Stimulated activated CD4-positive, alpha-beta T cell treated with anti-CD3 and anti-CD28 coated beads, Interleukin-2, amount 100 ng/mL, for 24 hours (primary cell): ENCODE measurements around the gene ZFP92.

ENCODE experiments used
- DNase-seq, 2 donors: peaks; one replicate each; pipeline ENCODE4 v3.0.0-alpha.2; 2020

ZFP92 gene

GRCh38 chrX:153409414-153410101 is 1.7 kb upstream of the ZFP92 start:
- DNase-seq = no peak

GRCh38 chrX:153410373-153410772 is 899 bp upstream of the ZFP92 start:
- no peak for DNase-seq

- DNase-seq = no peak
Measured at GRCh38 chrX:153410888-153411254, 401 bp upstream of the ZFP92 start.

GRCh38 chrX:153411988-153412574 is 809 bp downstream of the ZFP92 start:
- no peak for DNase-seq

- DNase-seq = no peak
Measured at GRCh38 chrX:153412746-153413720, 1.8 kb downstream of the ZFP92 start.

- no peak for DNase-seq
Measured at GRCh38 chrX:153413731-153414130, 2.5 kb downstream of the ZFP92 start.

- DNase-seq = no peak
Measured at GRCh38 chrX:153414856-153415510, 3.7 kb downstream of the ZFP92 start.

GRCh38 chrX:153416781-153417450 is 5.6 kb downstream of the ZFP92 start:
- no peak for DNase-seq

GRCh38 chrX:153417637-153418036 is 6.4 kb downstream of the ZFP92 start:
- no peak for DNase-seq

- DNase-seq = no peak
Measured at GRCh38 chrX:153420851-153421599, 9.8 kb downstream of the ZFP92 start.

GRCh38 chrX:153421856-153422255 is 10.6 kb downstream of the ZFP92 start:
- DNase-seq = no peak

GRCh38 chrX:153423652-153424051 is 12.4 kb downstream of the ZFP92 start:
- no peak for DNase-seq

- DNase-seq = no peak
Measured at GRCh38 chrX:153426204-153426603, 14.9 kb downstream of the ZFP92 start.

GRCh38 chrX:153430796-153431195 is 19.5 kb downstream of the ZFP92 start:
- no peak for DNase-seq

GRCh38 chrX:153433161-153433680 is 21.9 kb downstream of the ZFP92 start:
- no peak for DNase-seq

GRCh38 chrX:153433781-153434285 is 22.6 kb downstream of the ZFP92 start:
- no peak for DNase-seq

GRCh38 chrX:153434801-153435200 is 23.5 kb downstream of the ZFP92 start:
- DNase-seq = no peak

GRCh38 chrX:153435845-153436244 is 24.6 kb downstream of the ZFP92 start:
- DNase-seq = no peak

GRCh38 chrX:153438532-153438931 is 27.3 kb downstream of the ZFP92 start:
- no peak for DNase-seq

- DNase-seq = no peak
Measured at GRCh38 chrX:153439977-153440376, 28.7 kb downstream of the ZFP92 start.

GRCh38 chrX:153440556-153441135 is 29.4 kb downstream of the ZFP92 start:
- no peak for DNase-seq
